K562 (cell line): ENCODE results near the gene NTRK3.

ENCODE experiments used
- JUNB ChIP-seq: fragments of 450-650 bp; formaldehyde crosslinking; conservative IDR thresholded peaks from 2 replicates; pipeline ENCODE4 v1.4.0; 2020; ENCODE audit warnings: mild to moderate bottlenecking
- NR2C2 ChIP-seq, 2 experiments: fragments of 200-800 bp in 1 of 2; sonication (Bioruptor generic) in 1 of 2; sonication (generic) in 1 of 2; formaldehyde crosslinking in 1 of 2; IDR thresholded peaks; 2 replicates each; pipeline versions ENCODE4 v1.6.1 to v1.8.0; 2016 to 2022; ENCODE audit warnings: mild to moderate bottlenecking in 1 of 2, missing compliant biosample characterization in 1 of 2, missing genetic modification characterization in 1 of 2, missing genetic modification reagents in 1 of 2
- NRF1 ChIP-seq, 2 experiments: fragments of 450-650 bp; IDR thresholded peaks in 1 of 2; conservative IDR thresholded peaks in 1 of 2; 2 replicates each; pipeline ENCODE4 v1.6.1; 2014; ENCODE audit warnings: mild to moderate bottlenecking in 2 of 2
- PCBP1 ChIP-seq: fragments of 200-400 bp; formaldehyde crosslinking; IDR thresholded peaks from 2 replicates; pipeline ENCODE4 v1.6.1; 2018; ENCODE audit warnings: mild to moderate bottlenecking, low read depth, low read length; ENCODE audit not compliant: poor library complexity, severe bottlenecking
- POLR2A ChIP-seq: fragments of 450-650 bp; conservative IDR thresholded peaks from 2 replicates; pipeline ENCODE4 v1.6.1; 2016
- RCOR1 ChIP-seq, 2 experiments: IDR thresholded peaks; 2 replicates each; pipeline ENCODE4 v1.6.1; 2012; ENCODE audit warnings: low read depth in 2 of 2, low read length in 2 of 2, borderline replicate concordance in 1 of 2, improper control_type of control experiment in 1 of 2
- SMARCC2 ChIP-seq: fragments of 450-650 bp; IDR thresholded peaks from 2 replicates; pipeline ENCODE4 v1.6.1; 2017; ENCODE audit warnings: antibody characterized with exemption, moderate library complexity, mild to moderate bottlenecking, low read depth
- TCF7L2 ChIP-seq: fragments of 150-350 bp; IDR thresholded peaks from 2 replicates; pipeline ENCODE4 v1.6.1; 2016; ENCODE audit warnings: low read depth, mild to moderate bottlenecking, low read length, moderate library complexity
- ZNF507 ChIP-seq: conservative IDR thresholded peaks from 2 replicates; pipeline ENCODE4 v1.6.1; 2017; ENCODE audit warnings: missing genetic modification characterization, missing compliant biosample characterization
- ZNF717 ChIP-seq: fragments of 250-450 bp; sonication (Bioruptor Pico); IDR thresholded peaks from 2 replicates; pipeline ENCODE4 v1.5.0; 2021
- TF ChIP-seq, protein P1 (sequence below): fragments of 250-450 bp; sonication (Bioruptor Pico); IDR thresholded peaks from 2 replicates; pipeline ENCODE4 v1.4.0; 2020; ENCODE audit warnings: mild to moderate bottlenecking, moderate library complexity, borderline replicate concordance
- TF ChIP-seq, protein P2 (sequence below), 3 experiments: IDR thresholded peaks in 2 of 3; conservative IDR thresholded peaks in 1 of 3; 2 replicates each; pipeline ENCODE4 v1.5.1; 2011 to 2012; ENCODE audit warnings: low read length in 3 of 3, mild to moderate bottlenecking in 3 of 3, control low read depth in 2 of 3, improper control_type of control experiment in 1 of 3, inconsistent platforms in 1 of 3, low read depth in 1 of 3, mixed read lengths in 1 of 3, moderate library complexity in 1 of 3; ENCODE audit not compliant: insufficient read depth in 2 of 3
- TF ChIP-seq, protein P3 (sequence below), 2 experiments: fragments of 450-650 bp in 1 of 2; sonication (generic) in 1 of 2; formaldehyde crosslinking in 1 of 2; IDR thresholded peaks; 2 replicates each; pipeline versions ENCODE4 v1.7.1 to v1.9.0; 2016 to 2022; ENCODE audit warnings: inconsistent platforms in 1 of 2, mild to moderate bottlenecking in 1 of 2, missing genetic modification reagents in 1 of 2
- TF ChIP-seq, protein P4 (sequence below): fragments of 450-650 bp; formaldehyde crosslinking; IDR thresholded peaks from 2 replicates; pipeline ENCODE4 v1.4.0; 2022; ENCODE audit warnings: missing genetic modification characterization

DNA sequence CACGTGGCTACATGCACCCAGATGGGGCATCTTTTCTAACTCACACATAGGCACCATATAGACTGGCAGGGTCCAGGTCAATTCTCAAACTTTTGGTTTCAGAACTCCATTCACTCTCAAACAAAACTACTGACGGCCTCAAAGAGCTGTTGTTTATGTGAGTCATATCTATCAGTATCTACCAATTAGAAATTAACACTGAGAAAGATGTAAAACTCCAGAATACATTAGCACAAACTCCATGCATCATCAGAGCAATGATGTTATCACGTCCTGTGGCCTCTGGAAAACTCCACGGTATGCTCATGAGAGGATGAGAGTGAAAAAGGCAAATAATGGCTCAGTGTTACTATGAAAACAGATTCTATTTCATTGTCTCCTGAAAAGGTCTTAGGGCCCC is 116.1 kb downstream of the NTRK3 start:
- TF ChIP-seq JUNB (CRISPR knock-in tag): no peak
- TF ChIP-seq PCBP1: no peak
- no peak for TF ChIP-seq TCF7L2
- no peak for TF ChIP-seq RCOR1 (IDR thresholded peaks at IDR 0.05; ENCODE audit: borderline replicate concordance in 1 of 2, low read depth in 2 of 2, low read length in 2 of 2)
- no peak for TF ChIP-seq NR2C2 (CRISPR knock-in tag; IDR thresholded peaks at IDR 0.05)
- no peak for TF ChIP-seq NR2C2 (tag; IDR thresholded peaks at IDR 0.05)
- TF ChIP-seq, protein P1, sequence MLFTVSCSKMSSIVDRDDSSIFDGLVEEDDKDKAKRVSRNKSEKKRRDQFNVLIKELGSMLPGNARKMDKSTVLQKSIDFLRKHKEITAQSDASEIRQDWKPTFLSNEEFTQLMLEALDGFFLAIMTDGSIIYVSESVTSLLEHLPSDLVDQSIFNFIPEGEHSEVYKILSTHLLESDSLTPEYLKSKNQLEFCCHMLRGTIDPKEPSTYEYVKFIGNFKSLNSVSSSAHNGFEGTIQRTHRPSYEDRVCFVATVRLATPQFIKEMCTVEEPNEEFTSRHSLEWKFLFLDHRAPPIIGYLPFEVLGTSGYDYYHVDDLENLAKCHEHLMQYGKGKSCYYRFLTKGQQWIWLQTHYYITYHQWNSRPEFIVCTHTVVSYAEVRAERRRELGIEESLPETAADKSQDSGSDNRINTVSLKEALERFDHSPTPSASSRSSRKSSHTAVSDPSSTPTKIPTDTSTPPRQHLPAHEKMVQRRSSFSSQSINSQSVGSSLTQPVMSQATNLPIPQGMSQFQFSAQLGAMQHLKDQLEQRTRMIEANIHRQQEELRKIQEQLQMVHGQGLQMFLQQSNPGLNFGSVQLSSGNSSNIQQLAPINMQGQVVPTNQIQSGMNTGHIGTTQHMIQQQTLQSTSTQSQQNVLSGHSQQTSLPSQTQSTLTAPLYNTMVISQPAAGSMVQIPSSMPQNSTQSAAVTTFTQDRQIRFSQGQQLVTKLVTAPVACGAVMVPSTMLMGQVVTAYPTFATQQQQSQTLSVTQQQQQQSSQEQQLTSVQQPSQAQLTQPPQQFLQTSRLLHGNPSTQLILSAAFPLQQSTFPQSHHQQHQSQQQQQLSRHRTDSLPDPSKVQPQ (CRISPR knock-in tag): no peak
- TF ChIP-seq POLR2A: no peak
- TF ChIP-seq, protein P2, sequence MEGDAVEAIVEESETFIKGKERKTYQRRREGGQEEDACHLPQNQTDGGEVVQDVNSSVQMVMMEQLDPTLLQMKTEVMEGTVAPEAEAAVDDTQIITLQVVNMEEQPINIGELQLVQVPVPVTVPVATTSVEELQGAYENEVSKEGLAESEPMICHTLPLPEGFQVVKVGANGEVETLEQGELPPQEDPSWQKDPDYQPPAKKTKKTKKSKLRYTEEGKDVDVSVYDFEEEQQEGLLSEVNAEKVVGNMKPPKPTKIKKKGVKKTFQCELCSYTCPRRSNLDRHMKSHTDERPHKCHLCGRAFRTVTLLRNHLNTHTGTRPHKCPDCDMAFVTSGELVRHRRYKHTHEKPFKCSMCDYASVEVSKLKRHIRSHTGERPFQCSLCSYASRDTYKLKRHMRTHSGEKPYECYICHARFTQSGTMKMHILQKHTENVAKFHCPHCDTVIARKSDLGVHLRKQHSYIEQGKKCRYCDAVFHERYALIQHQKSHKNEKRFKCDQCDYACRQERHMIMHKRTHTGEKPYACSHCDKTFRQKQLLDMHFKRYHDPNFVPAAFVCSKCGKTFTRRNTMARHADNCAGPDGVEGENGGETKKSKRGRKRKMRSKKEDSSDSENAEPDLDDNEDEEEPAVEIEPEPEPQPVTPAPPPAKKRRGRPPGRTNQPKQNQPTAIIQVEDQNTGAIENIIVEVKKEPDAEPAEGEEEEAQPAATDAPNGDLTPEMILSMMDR (IDR thresholded peaks at IDR 0.05 in 2 of 3, conservative IDR thresholded peaks at IDR 0.05 in 1 of 3; ENCODE audit: insufficient read depth in 2 of 3, low read depth in 1 of 3, low read length in 3 of 3): no peak
- no peak for TF ChIP-seq NRF1 (conservative IDR thresholded peaks at IDR 0.05 in 1 of 2, IDR thresholded peaks at IDR 0.05 in 1 of 2)
- no peak for TF ChIP-seq SMARCC2
- TF ChIP-seq ZNF507 (tag): no peak
- TF ChIP-seq, protein P3, sequence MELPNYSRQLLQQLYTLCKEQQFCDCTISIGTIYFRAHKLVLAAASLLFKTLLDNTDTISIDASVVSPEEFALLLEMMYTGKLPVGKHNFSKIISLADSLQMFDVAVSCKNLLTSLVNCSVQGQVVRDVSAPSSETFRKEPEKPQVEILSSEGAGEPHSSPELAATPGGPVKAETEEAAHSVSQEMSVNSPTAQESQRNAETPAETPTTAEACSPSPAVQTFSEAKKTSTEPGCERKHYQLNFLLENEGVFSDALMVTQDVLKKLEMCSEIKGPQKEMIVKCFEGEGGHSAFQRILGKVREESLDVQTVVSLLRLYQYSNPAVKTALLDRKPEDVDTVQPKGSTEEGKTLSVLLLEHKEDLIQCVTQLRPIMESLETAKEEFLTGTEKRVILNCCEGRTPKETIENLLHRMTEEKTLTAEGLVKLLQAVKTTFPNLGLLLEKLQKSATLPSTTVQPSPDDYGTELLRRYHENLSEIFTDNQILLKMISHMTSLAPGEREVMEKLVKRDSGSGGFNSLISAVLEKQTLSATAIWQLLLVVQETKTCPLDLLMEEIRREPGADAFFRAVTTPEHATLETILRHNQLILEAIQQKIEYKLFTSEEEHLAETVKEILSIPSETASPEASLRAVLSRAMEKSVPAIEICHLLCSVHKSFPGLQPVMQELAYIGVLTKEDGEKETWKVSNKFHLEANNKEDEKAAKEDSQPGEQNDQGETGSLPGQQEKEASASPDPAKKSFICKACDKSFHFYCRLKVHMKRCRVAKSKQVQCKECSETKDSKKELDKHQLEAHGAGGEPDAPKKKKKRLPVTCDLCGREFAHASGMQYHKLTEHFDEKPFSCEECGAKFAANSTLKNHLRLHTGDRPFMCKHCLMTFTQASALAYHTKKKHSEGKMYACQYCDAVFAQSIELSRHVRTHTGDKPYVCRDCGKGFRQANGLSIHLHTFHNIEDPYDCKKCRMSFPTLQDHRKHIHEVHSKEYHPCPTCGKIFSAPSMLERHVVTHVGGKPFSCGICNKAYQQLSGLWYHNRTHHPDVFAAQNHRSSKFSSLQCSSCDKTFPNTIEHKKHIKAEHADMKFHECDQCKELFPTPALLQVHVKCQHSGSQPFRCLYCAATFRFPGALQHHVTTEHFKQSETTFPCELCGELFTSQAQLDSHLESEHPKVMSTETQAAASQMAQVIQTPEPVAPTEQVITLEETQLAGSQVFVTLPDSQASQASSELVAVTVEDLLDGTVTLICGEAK (IDR thresholded peaks at IDR 0.05): no peak
- TF ChIP-seq, protein P3 (CRISPR knock-in tag; IDR thresholded peaks at IDR 0.05): no peak
- TF ChIP-seq, protein P4, sequence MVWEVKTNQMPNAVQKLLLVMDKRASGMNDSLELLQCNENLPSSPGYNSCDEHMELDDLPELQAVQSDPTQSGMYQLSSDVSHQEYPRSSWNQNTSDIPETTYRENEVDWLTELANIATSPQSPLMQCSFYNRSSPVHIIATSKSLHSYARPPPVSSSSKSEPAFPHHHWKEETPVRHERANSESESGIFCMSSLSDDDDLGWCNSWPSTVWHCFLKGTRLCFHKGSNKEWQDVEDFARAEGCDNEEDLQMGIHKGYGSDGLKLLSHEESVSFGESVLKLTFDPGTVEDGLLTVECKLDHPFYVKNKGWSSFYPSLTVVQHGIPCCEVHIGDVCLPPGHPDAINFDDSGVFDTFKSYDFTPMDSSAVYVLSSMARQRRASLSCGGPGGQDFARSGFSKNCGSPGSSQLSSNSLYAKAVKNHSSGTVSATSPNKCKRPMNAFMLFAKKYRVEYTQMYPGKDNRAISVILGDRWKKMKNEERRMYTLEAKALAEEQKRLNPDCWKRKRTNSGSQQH (CRISPR knock-in tag): no peak
- TF ChIP-seq ZNF717 (CRISPR knock-in tag): no peak
